GM18526 (cell line): ENCODE measurements around the gene SRPRA.

Source experiments
- POLR2A ChIP-seq: IDR thresholded peaks from 3 replicates; pipeline ENCODE4 v1.6.1; 2011; ENCODE audit not compliant: insufficient read length; ENCODE audit errors: extremely low read depth

The SRPRA gene

GRCh38 chr11:126262216-126262615 is 6.5 kb downstream of the SRPRA start:
- no peak for TF ChIP-seq POLR2A

GRCh38 chr11:126257764-126258163 is 10.9 kb downstream of the SRPRA start:
- no peak for TF ChIP-seq POLR2A

- no peak for TF ChIP-seq POLR2A
Observed at GRCh38 chr11:126257144-126257543, 11.6 kb downstream of the SRPRA start.

GRCh38 chr11:126256216-126256615 is 12.5 kb downstream of the SRPRA start:
- TF ChIP-seq POLR2A, result no peak

- TF ChIP-seq POLR2A, result no peak
Observed at GRCh38 chr11:126254819-126255218, 13.9 kb downstream of the SRPRA start.

GRCh38 chr11:126253265-126253664 is 15.4 kb downstream of the SRPRA start:
- no peak for TF ChIP-seq POLR2A

GRCh38 chr11:126246636-126247035 is 22.1 kb downstream of the SRPRA start:
- no peak for TF ChIP-seq POLR2A

- no peak for TF ChIP-seq POLR2A
Observed at GRCh38 chr11:126233391-126233790, 35.3 kb downstream of the SRPRA start.

- no peak for TF ChIP-seq POLR2A
Observed at GRCh38 chr11:126232683-126233082, 36.0 kb downstream of the SRPRA start.

GRCh38 chr11:126231725-126232459 is 36.8 kb downstream of the SRPRA start:
- TF ChIP-seq POLR2A, result no peak

- TF ChIP-seq POLR2A, result no peak
Observed at GRCh38 chr11:126229858-126230540, 38.7 kb downstream of the SRPRA start.

- TF ChIP-seq POLR2A, result no peak
Observed at GRCh38 chr11:126226334-126227084, 42.2 kb downstream of the SRPRA start.

GRCh38 chr11:126225295-126225665 is 43.4 kb downstream of the SRPRA start:
- TF ChIP-seq POLR2A, result no peak

- no peak for TF ChIP-seq POLR2A
Observed at GRCh38 chr11:126224647-126225294, 43.9 kb downstream of the SRPRA start.

GRCh38 chr11:126219547-126219946 is 49.1 kb downstream of the SRPRA start:
- TF ChIP-seq POLR2A, result no peak
